SK-N-DZ (cell line): Measurements from ENCODE around the gene ERVW-1. TPM values are rescaled to one million over a fixed set of nuclear protein-coding genes. Genes with fewer than 3 reads are reported as not detected.
"Not testable (repeated sequence)": the region's sequence is repeated elsewhere in the genome, so short reads cannot be mapped to it uniquely, and the experiment has no call there.

Experiments used
- DNase-seq: peaks from one replicate; pipeline ENCODE4 v3.0.0-alpha.2; 2015; ENCODE audit warnings: low spot score
- polyA plus RNA-seq, 2 experiments: library from polyadenylated mRNA; depleted of rRNA; stranded (reverse); fragments of >200 nt; gene quantifications; 2 replicates each; pipeline ENCODE4 v1.2.3, GENCODE V29; 2014

ERVW-1 gene, protein sequence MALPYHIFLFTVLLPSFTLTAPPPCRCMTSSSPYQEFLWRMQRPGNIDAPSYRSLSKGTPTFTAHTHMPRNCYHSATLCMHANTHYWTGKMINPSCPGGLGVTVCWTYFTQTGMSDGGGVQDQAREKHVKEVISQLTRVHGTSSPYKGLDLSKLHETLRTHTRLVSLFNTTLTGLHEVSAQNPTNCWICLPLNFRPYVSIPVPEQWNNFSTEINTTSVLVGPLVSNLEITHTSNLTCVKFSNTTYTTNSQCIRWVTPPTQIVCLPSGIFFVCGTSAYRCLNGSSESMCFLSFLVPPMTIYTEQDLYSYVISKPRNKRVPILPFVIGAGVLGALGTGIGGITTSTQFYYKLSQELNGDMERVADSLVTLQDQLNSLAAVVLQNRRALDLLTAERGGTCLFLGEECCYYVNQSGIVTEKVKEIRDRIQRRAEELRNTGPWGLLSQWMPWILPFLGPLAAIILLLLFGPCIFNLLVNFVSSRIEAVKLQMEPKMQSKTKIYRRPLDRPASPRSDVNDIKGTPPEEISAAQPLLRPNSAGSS
- not detected in 2 replicates for polyA plus RNA-seq (2014; cell fraction: cytosol; rRNA removed)
- polyA plus RNA-seq (2014; cell fraction: nucleus; rRNA removed) = not detected in 2 replicates

GRCh38 chr7:92477681-92478080 lies at the start of gene ERVW-1:
Gene ERVW-1, minus strand, starts transcription at chr7:92477946. Its CDS starts 7,565 bp downstream, at chr7:92470381.
- DNase-seq = not testable (repeated sequence)

DNA sequence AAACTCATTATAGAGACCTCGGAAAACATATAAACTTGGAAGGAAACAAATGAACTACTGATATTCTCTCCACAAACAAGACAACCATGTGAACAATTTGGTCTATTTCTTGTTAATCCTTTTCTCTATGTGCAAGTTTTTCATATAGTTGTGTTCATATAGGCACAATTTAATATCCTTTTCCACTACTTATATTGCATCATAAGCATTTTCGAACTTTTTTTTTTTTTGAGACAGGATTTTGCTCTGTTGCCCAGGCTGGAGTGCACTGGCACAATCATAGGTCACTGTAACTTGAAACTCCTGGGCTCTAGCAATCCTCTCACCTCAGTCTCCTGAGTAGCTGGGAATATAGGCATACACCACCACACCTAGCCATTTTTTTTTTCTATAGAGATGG lies 45.4 kb upstream of the ERVW-1 start:
- no peak for DNase-seq

DNA sequence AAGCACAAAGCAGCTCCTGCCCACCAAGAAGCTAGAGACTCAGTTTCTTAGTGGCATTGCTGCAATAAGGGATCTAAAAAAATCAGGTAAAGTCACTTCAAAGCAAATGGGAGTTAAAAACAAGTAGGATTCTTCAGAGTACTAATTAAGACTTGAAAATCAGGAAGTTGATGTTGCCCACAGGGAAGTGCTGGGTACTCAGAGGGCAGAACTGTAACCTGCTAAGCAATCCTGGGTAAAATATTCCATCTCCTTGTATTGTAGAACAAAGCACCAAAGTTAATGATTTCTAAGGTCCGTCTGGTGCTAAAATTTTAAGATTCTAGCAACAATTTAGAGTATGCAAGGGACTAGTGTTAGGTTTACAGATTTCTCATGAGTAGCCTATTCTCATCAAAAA lies 42.3 kb upstream of the ERVW-1 start:
- DNase-seq = no peak

DNA sequence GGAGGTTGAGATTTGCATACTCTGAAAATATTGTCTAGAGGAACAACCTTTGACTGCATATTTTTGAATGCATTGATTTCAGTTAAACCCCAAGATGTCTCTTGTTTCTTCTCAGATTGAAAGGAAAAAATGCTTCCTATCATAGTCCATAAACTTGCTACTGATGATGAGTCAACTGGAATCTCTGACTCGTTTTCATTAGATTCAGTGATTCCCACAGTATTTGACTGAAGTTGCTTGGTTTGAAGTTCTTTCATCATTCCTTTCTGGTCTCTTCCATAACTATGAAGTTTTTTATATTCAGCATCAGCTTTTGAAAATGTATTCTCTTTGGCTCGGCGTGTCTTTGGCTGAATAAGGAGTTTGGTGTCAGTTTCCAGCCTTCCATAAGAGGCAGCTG lies 39.9 kb upstream of the ERVW-1 start:
- no peak for DNase-seq

- DNase-seq = no peak
Measured at GRCh38 chr7:92513167-92513902, 35.6 kb upstream of the ERVW-1 start.

GRCh38 chr7:92508946-92509345 lies 31.2 kb upstream of the ERVW-1 start:
- no peak for DNase-seq

- DNase-seq = no peak
Measured at GRCh38 chr7:92506363-92506762, 28.6 kb upstream of the ERVW-1 start.

DNA sequence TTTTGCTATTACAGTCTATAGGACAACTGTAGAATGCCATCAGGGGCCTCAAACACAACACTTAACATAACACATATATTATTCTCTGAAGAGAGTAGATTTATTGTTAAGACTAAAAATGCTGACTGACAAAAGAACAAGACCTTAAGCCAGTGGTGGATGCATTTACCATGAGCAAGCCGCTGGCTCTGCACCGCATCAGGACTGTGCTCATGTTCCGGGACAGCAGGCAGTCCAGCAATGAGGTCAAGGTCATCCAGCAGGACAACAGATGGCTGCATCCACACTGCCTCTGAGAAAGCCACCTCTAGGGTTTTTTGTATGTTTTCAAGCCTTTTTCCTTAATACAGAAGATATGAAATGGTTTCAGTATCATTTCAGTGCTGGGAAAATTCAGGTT lies 26.8 kb upstream of the ERVW-1 start:
- no peak for DNase-seq

DNA sequence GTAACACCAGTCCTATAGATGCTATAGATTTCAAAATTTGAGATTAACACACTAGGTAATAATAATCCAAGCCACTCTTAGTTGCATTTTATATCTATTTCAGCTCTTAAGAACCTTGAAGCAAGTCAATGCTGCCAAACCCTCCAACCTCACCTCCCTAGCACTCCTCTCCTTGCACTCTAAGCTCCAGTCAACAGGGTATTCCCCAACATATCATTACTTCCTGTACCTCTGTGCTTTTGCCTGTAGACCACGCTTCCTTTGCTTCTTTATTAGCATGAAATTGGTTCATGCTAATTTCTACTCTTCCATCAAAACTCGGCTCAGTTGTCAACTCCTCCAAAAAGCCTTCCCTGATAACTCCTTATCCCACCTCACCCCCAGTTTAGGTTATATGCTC lies 26.0 kb upstream of the ERVW-1 start:
- no peak for DNase-seq

DNA sequence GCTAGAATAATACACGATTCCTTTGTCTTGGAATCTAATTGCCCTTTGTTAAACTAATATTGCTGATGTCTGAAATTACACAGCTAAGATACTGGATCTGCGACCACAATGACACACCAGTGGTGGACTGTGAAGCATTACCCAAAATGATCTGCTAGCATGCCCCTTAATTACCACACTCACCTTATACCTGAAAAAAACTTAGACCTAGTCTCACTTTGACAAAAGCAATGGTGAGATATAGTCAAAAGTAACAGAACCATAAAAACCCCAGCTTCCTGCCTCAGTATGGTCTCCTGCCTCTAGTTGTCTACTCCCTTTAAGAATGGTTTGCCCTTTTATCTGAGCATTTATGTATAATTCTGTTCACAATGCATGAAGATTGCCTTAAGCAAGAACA lies 20.8 kb upstream of the ERVW-1 start:
- DNase-seq = no peak

GRCh38 chr7:92496876-92497275 lies 19.1 kb upstream of the ERVW-1 start:
- DNase-seq = no peak

- no peak for DNase-seq
Measured at GRCh38 chr7:92489634-92490033, 11.9 kb upstream of the ERVW-1 start.

- no peak for DNase-seq
Measured at GRCh38 chr7:92487804-92488203, 10.1 kb upstream of the ERVW-1 start.

DNA sequence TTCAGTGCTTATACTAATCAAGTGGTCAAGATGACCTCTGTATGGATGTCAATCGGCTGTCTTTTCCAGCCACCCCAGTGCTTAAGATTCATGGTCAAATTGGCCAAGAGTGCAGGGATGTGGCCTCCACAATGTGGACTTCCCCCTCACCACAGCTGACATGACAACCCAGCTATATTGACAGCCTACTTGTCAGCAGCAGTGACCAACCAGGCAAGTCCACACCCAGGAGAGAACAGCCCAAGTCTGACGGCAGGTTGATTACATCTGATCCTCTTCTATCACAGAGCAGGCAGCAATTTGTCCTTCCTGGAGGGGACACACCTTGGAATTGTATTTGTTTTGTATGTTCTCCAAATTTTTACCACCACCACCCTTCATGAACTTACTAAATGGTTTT lies 8.2 kb upstream of the ERVW-1 start:
- no peak for DNase-seq

DNA sequence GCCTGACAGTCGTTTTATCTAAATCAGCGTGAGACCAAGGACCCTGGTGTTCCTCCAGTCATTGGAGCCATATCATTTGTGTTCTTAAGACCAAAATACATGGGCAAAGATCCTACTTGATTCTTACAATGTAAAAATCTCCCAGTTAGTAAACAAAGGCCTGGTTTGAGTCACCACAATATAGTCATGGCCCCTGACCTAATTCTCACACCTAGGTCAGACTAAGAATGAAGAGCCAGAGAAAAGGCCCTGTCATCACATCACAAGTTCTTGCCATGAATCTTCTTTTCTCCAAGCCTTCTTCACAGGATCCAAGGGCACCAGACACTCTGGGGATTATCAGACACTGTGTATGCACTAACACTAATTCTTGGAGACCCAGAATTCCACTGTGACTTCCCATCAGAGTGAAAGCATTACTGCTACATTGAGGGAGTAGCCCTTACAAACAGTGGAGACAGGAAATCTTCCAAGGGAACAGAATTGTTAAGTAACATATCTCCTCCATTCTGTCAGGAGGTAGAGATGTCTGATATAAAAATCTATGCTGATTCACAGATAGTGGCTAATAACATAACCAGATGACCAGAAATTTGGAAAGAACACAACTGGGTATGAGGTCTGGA lies 7.6 kb upstream of the ERVW-1 start:
- DNase-seq = no peak

GRCh38 chr7:92484226-92484625 lies 6.5 kb upstream of the ERVW-1 start:
- not testable (repeated sequence) for DNase-seq

- DNase-seq = not testable (repeated sequence)
Measured at GRCh38 chr7:92483624-92484023, 5.9 kb upstream of the ERVW-1 start.

DNA sequence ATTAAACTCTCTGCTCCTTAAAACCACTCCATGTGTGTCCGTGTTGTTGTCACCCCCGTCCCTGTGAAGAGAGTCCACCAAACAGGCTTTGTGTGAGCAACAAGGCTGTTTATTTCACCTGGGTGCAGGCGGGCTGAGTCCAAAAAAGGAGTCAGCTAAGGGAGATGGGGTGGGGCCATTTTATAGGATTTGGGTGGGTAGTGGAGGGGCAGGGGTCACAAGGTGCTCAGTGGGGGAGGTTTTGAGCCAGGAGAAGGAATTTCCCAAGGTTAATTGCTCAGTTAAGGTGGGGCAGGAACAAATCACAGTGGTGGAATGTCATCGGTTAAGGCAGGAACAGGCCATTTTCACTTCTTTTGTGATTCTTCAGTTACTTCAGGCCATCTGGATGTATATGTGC lies 1.4 kb upstream of the ERVW-1 start:
- not testable (repeated sequence) for DNase-seq

DNA sequence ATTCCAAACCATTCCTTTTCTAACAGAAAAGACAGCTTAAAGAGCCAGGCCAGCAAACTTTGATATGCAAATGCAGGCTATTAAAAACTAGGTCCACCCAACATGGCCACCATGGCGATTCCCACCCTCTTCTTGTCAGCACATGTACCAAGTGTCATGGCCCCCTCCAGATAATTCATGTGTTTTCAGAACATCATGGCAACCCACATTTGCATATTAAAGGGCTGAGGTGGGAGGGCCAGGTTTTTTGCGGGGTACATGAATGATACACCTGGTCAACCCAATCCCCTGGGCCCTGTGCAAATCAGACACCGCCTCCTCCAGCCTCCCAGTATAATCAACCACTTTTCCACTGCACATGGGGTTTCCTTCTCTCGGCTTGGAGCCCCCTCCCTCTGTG lies 965 bp upstream of the ERVW-1 start:
- no peak for DNase-seq

GRCh38 chr7:92478095-92478494 lies 349 bp upstream of the ERVW-1 start:
- DNase-seq = peak; percentile 15

GRCh38 chr7:92475851-92476590 lies 1.7 kb downstream of the ERVW-1 start:
- not testable (repeated sequence) for DNase-seq
